HepG2 (cell line): ENCODE results near the gene ITGAX. TPM values are rescaled to one million over a fixed set of nuclear protein-coding genes. Genes with fewer than 3 reads are reported as not detected.

Source experiments
- FOXP1 ChIP-seq, 2 experiments: fragments of 450-650 bp in 1 of 2; IDR thresholded peaks; 2 replicates each; pipeline ENCODE4 v1.6.1; 2017 to 2018; ENCODE audit warnings: antibody characterized with exemption in 1 of 2
- GATAD2A ChIP-seq: IDR thresholded peaks from 2 replicates; pipeline ENCODE4 v1.6.1; 2016
- HIVEP1 ChIP-seq: sonication (generic); formaldehyde crosslinking; IDR thresholded peaks from 2 replicates; pipeline ENCODE4 v1.4.0; 2020; ENCODE audit warnings: mild to moderate bottlenecking, missing genetic modification reagents
- HOXA3 ChIP-seq: sonication (generic); formaldehyde crosslinking; IDR thresholded peaks from 2 replicates; pipeline ENCODE4 v1.5.0; 2020; ENCODE audit warnings: missing genetic modification reagents
- MYC ChIP-seq: sonication (generic); formaldehyde crosslinking; IDR thresholded peaks from 2 replicates; pipeline ENCODE4 v1.9.0; 2021; ENCODE audit warnings: missing genetic modification reagents, borderline replicate concordance
- RBFOX2 ChIP-seq: fragments of 200-400 bp; formaldehyde crosslinking; IDR thresholded peaks from 2 replicates; pipeline ENCODE4 v1.6.1; 2017; ENCODE audit warnings: low read depth, mild to moderate bottlenecking, low read length
- RBM22 ChIP-seq: fragments of 200-400 bp; formaldehyde crosslinking; optimal IDR thresholded peaks from 2 replicates; pipeline ENCODE3; 2017; ENCODE audit warnings: mild to moderate bottlenecking, low read length, moderate library complexity
- SIX1 ChIP-seq: sonication (generic); formaldehyde crosslinking; IDR thresholded peaks from 2 replicates; pipeline ENCODE4 v1.4.0; 2020; ENCODE audit warnings: missing genetic modification reagents, borderline replicate concordance
- ZFX ChIP-seq: sonication (generic); formaldehyde crosslinking; IDR thresholded peaks from 2 replicates; pipeline ENCODE4 v1.4.0; 2020; ENCODE audit warnings: mild to moderate bottlenecking, low read depth, missing genetic modification reagents, moderate library complexity
- ZNF232 ChIP-seq: sonication (generic); formaldehyde crosslinking; IDR thresholded peaks from 2 replicates; pipeline ENCODE4 v1.4.0; 2020; ENCODE audit warnings: missing genetic modification reagents, borderline replicate concordance
- ZNF350 ChIP-seq: sonication (generic); formaldehyde crosslinking; IDR thresholded peaks from 2 replicates; pipeline ENCODE4 v1.4.0; 2020; ENCODE audit warnings: mild to moderate bottlenecking, low read depth, missing genetic modification reagents, borderline replicate concordance
- ZNF776 ChIP-seq: sonication (generic); formaldehyde crosslinking; IDR thresholded peaks from 2 replicates; pipeline ENCODE4 v1.4.0; 2020; ENCODE audit warnings: mild to moderate bottlenecking, missing genetic modification reagents
- polyA plus RNA-seq, 8 experiments: library from polyadenylated mRNA; depleted of rRNA in 3 of 8; stranded (reverse) in 7 of 8; unstranded in 1 of 8; fragments of >200 nt; fragmentation: Illumina TruSeq in 4 of 8; extraction: Trizol in 4 of 8; gene quantifications; 2 replicates each; pipeline versions ENCODE4 v1.2.1 to v1.2.3, GENCODE V29; 2011 to 2016; ENCODE audit warnings: low read depth in 4 of 8, missing spikeins in 1 of 8, mixed read lengths in 1 of 8; ENCODE audit not compliant: insufficient read depth in 1 of 8
- total RNA-seq, 5 experiments: library from RNA; depleted of rRNA; stranded (reverse); fragments of >200 nt; fragmentation: Illumina TruSeq; extraction: Trizol; gene quantifications; 2 replicates each; pipeline ENCODE4 v1.2.3, GENCODE V29; 2016; ENCODE audit warnings: low read depth in 1 of 5
- TF ChIP-seq, protein P1 (sequence below): sonication (generic); formaldehyde crosslinking; IDR thresholded peaks from 2 replicates; pipeline ENCODE4 v1.8.0; 2022; ENCODE audit warnings: missing genetic modification reagents, mild to moderate bottlenecking, inconsistent platforms, borderline replicate concordance
- TF ChIP-seq, protein P2 (sequence below): sonication (generic); formaldehyde crosslinking; IDR thresholded peaks from 2 replicates; pipeline ENCODE4 v1.5.0; 2020; ENCODE audit warnings: mild to moderate bottlenecking, missing genetic modification reagents
- TF ChIP-seq, protein P3 (sequence below): sonication (generic); formaldehyde crosslinking; IDR thresholded peaks from 2 replicates; pipeline ENCODE4 v1.5.1; 2020; ENCODE audit warnings: mild to moderate bottlenecking, moderate library complexity, missing genetic modification reagents
- TF ChIP-seq, protein P4 (sequence below): sonication (generic); formaldehyde crosslinking; IDR thresholded peaks from 2 replicates; pipeline ENCODE4 v1.5.1; 2020; ENCODE audit warnings: mild to moderate bottlenecking, missing genetic modification reagents, borderline replicate concordance

ITGAX gene
- total and polyA plus RNA-seq, 2 of the 13 experiments (the other 11 are each of a cell fraction or from before 2014, with no cell fraction given) = 0.32 TPM; not detected in 1

DNA sequence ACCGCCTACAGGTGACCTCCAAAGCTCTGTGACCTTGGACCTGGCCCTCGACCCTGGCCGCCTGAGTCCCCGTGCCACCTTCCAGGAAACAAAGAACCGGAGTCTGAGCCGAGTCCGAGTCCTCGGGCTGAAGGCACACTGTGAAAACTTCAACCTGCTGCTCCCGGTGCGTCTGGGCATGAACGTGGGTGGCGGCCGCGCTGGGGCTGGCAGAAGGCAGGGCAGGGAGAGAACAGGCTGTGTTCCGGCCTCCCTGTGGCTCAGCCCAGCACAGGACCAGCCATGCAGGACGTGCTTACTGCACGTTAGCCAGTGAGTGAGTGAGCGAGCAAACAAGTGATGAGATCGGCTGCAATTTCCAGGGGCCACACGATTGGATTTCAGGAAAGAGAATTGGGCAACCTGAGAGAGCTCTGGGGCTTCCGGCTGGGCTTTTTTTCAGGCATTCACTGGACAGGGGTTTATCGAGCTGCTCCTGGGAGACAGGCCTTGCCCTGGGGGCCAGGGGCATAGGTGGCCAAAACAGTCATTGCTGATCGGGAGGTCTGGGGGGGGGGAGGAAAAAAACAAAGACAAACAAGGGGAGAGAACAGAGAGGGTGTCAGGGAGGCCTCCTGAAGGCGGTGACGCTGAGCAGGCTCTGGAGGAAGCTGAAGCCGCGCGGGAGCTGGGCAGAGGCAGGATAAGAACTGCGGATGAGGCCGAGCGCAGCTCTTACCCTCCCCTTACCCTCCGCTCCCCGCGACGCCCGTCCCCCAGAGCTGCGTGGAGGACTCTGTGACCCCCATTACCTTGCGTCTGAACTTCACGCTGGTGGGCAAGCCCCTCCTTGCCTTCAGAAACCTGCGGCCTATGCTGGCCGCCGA lies 16.9 kb downstream of the ITGAX start (continued):
- TF ChIP-seq, protein P1, sequence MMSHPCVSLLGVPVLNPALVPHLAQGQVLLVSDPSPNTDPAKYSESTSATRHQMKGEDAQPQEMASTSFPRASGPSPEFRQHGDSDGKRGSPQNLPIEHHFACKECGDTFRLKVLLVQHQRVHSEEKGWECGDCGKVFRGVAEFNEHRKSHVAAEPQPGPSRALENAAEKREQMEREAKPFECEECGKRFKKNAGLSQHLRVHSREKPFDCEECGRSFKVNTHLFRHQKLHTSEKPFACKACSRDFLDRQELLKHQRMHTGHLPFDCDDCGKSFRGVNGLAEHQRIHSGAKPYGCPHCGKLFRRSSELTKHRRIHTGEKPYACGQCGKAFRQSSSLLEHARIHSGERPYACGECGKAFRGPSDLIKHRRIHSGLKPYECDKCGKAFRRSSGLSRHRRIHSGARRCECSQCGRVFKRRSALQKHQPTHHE (CRISPR knock-in tag) = 0 out of 2 replicates have a peak, but pooled peaks have one; percentile 61
- TF ChIP-seq ZNF350 (CRISPR knock-in tag) = peak; percentile 53
- no peak for TF ChIP-seq ZNF232 (CRISPR knock-in tag)
- peak; percentile 60 for TF ChIP-seq HOXA3 (CRISPR knock-in tag)
- TF ChIP-seq, protein P2, sequence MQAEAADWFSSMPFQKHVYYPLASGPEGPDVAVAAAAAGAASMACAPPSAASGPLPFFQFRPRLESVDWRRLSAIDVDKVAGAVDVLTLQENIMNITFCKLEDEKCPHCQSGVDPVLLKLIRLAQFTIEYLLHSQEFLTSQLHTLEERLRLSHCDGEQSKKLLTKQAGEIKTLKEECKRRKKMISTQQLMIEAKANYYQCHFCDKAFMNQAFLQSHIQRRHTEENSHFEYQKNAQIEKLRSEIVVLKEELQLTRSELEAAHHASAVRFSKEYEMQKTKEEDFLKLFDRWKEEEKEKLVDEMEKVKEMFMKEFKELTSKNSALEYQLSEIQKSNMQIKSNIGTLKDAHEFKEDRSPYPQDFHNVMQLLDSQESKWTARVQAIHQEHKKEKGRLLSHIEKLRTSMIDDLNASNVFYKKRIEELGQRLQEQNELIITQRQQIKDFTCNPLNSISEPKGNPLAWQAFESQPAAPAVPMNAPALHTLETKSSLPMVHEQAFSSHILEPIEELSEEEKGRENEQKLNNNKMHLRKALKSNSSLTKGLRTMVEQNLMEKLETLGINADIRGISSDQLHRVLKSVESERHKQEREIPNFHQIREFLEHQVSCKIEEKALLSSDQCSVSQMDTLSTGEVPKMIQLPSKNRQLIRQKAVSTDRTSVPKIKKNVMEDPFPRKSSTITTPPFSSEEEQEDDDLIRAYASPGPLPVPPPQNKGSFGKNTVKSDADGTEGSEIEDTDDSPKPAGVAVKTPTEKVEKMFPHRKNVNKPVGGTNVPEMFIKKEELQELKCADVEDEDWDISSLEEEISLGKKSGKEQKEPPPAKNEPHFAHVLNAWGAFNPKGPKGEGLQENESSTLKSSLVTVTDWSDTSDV (CRISPR knock-in tag) = peak; percentile 72; the same call in 1 of the 2 replicates
- TF ChIP-seq RBM22 = no peak
- TF ChIP-seq, protein P3, sequence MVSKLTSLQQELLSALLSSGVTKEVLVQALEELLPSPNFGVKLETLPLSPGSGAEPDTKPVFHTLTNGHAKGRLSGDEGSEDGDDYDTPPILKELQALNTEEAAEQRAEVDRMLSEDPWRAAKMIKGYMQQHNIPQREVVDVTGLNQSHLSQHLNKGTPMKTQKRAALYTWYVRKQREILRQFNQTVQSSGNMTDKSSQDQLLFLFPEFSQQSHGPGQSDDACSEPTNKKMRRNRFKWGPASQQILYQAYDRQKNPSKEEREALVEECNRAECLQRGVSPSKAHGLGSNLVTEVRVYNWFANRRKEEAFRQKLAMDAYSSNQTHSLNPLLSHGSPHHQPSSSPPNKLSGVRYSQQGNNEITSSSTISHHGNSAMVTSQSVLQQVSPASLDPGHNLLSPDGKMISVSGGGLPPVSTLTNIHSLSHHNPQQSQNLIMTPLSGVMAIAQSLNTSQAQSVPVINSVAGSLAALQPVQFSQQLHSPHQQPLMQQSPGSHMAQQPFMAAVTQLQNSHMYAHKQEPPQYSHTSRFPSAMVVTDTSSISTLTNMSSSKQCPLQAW (CRISPR knock-in tag) = peak; percentile 58; the same call in 1 of the 2 replicates
- 0 out of 2 replicates have a peak, but pooled peaks have one; percentile 29 for TF ChIP-seq HIVEP1 (CRISPR knock-in tag)
- peak; percentile 51 for TF ChIP-seq GATAD2A (CRISPR knock-in tag)
- peak; percentile 54 for TF ChIP-seq RBFOX2
- TF ChIP-seq SIX1 (CRISPR knock-in tag) = peak; percentile 32; the same call in 1 of the 2 replicates
- TF ChIP-seq MYC (CRISPR knock-in tag) = 0 out of 2 replicates have a peak, but pooled peaks have one; percentile 39
- 0 out of 2 replicates have a peak, but pooled peaks have one; percentile 27 for TF ChIP-seq ZNF776
- TF ChIP-seq FOXP1 (IDR thresholded peaks at IDR 0.05) = no peak
- TF ChIP-seq FOXP1 (CRISPR knock-in tag; IDR thresholded peaks at IDR 0.05) = no peak
- peak; percentile 79 for TF ChIP-seq ZFX (CRISPR knock-in tag)
- TF ChIP-seq, protein P4, sequence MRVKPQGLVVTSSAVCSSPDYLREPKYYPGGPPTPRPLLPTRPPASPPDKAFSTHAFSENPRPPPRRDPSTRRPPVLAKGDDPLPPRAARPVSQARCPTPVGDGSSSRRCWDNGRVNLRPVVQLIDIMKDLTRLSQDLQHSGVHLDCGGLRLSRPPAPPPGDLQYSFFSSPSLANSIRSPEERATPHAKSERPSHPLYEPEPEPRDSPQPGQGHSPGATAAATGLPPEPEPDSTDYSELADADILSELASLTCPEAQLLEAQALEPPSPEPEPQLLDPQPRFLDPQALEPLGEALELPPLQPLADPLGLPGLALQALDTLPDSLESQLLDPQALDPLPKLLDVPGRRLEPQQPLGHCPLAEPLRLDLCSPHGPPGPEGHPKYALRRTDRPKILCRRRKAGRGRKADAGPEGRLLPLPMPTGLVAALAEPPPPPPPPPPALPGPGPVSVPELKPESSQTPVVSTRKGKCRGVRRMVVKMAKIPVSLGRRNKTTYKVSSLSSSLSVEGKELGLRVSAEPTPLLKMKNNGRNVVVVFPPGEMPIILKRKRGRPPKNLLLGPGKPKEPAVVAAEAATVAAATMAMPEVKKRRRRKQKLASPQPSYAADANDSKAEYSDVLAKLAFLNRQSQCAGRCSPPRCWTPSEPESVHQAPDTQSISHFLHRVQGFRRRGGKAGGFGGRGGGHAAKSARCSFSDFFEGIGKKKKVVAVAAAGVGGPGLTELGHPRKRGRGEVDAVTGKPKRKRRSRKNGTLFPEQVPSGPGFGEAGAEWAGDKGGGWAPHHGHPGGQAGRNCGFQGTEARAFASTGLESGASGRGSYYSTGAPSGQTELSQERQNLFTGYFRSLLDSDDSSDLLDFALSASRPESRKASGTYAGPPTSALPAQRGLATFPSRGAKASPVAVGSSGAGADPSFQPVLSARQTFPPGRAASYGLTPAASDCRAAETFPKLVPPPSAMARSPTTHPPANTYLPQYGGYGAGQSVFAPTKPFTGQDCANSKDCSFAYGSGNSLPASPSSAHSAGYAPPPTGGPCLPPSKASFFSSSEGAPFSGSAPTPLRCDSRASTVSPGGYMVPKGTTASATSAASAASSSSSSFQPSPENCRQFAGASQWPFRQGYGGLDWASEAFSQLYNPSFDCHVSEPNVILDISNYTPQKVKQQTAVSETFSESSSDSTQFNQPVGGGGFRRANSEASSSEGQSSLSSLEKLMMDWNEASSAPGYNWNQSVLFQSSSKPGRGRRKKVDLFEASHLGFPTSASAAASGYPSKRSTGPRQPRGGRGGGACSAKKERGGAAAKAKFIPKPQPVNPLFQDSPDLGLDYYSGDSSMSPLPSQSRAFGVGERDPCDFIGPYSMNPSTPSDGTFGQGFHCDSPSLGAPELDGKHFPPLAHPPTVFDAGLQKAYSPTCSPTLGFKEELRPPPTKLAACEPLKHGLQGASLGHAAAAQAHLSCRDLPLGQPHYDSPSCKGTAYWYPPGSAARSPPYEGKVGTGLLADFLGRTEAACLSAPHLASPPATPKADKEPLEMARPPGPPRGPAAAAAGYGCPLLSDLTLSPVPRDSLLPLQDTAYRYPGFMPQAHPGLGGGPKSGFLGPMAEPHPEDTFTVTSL (CRISPR knock-in tag) = peak; percentile 68; the same call in 1 of the 2 replicates
